Epithelial cell of esophagus (primary cell): Measurements from ENCODE around the gene GJB6.
A peak's percentile ranks its signal among the peaks of the same experiment; 100 is the strongest.

ENCODE experiments used
- DNase-seq: peaks from one replicate; pipeline ENCODE4 v3.0.0; 2010; ENCODE audit warnings: low read depth
- H3K4me3 ChIP-seq: 2 replicates; pipeline ENCODE4 v1.5.1; 2011; ENCODE audit warnings: mild to moderate bottlenecking, low read length, control low read depth
- TF ChIP-seq, protein P1 (sequence below): IDR thresholded peaks from 2 replicates; pipeline ENCODE4 v1.5.1; 2011; ENCODE audit warnings: low read depth, mild to moderate bottlenecking, low read length, control low read depth, inconsistent platforms; ENCODE audit not compliant: insufficient read depth; ENCODE audit errors: missing control alignments

The GJB6 gene

DNA sequence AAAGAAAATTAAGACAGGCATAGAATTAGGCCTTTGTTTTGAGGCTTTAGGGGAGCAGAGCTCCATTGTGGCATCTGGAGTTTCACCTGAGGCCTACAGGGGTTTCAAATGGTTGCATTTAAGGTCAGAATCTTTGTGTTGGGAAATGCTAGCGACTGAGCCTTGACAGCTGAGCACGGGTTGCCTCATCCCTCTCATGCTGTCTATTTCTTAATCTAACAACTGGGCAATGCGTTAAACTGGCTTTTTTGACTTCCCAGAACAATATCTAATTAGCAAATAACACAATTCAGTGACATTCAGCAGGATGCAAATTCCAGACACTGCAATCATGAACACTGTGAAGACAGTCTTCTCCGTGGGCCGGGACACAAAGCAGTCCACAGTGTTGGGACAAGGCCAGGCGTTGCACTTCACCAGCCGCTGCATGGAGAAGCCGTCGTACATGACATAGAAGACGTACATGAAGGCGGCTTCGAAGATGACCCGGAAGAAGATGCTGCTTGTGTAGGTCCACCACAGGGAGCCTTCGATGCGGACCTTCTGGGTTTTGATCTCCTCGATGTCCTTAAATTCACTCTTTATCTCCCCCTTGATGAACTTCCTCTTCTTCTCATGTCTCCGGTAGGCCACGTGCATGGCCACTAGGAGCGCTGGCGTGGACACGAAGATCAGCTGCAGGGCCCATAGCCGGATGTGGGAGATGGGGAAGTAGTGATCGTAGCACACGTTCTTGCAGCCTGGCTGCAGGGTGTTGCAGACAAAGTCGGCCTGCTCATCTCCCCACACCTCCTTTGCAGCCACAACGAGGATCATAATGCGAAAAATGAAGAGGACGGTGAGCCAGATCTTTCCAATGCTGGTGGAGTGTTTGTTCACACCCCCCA lies 43.2 kb downstream of the GJB6 start:
- DNase-seq = no peak
- no peak overlapping the region for H3K4me3 ChIP-seq
- TF ChIP-seq, protein P1, sequence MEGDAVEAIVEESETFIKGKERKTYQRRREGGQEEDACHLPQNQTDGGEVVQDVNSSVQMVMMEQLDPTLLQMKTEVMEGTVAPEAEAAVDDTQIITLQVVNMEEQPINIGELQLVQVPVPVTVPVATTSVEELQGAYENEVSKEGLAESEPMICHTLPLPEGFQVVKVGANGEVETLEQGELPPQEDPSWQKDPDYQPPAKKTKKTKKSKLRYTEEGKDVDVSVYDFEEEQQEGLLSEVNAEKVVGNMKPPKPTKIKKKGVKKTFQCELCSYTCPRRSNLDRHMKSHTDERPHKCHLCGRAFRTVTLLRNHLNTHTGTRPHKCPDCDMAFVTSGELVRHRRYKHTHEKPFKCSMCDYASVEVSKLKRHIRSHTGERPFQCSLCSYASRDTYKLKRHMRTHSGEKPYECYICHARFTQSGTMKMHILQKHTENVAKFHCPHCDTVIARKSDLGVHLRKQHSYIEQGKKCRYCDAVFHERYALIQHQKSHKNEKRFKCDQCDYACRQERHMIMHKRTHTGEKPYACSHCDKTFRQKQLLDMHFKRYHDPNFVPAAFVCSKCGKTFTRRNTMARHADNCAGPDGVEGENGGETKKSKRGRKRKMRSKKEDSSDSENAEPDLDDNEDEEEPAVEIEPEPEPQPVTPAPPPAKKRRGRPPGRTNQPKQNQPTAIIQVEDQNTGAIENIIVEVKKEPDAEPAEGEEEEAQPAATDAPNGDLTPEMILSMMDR = peak; percentile 40

DNA sequence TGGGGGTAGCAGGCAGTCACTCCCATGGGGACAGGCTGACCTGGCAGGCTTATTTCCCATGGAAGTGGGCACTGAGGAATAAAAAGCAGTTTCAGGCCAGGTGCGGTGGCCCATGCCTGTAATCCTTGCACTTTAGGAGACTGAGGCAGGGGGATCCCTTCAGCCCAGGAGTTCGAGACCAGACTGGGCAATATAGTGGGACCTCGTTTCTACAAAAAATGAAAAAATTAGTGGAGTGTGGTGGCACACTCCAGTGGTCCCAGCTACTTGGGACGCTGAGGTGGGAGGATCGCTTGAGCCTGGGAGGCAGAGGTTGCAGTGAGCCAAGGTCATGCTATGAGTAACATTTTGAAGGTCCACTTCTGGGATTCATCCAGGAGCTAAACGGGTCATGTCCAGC lies 45.3 kb downstream of the GJB6 start:
- no peak overlapping the region for H3K4me3 ChIP-seq
- TF ChIP-seq, protein P1 = no peak
- no peak for DNase-seq

DNA sequence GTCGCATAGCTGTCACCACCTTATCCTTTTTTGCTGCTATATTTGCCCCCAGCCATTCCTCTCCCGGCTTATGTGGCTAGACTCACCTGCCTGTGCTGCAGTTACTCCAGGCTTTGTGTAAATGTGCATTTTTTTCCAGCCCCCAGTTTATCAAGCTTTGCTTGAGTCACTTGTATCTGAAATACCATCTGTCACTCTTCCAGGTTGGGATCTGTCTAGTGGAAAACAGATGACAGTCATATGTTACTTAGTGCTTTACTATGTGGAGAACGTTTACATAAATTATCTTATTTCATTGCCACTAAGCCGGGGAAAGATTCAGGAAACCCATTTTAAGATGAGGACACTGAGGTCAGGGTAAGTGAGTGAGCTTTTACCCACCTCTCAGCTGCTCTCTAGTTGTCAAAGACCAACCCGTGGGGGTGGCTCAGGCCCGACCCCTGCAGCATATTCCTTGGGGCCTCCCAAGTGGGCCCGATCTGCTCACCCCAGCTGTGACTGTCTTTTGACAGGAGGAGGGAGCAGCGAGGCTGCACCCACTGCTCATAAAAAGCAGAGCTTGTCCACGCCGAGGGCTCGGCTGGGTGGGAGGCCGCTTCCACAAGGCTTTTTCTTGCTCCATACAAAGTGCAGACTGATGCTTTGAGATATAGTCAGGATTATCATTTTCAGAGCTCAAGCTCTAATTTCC lies 46.6 kb downstream of the GJB6 start:
- no peak overlapping the region for H3K4me3 ChIP-seq
- DNase-seq = no peak
- TF ChIP-seq, protein P1 = no peak

DNA sequence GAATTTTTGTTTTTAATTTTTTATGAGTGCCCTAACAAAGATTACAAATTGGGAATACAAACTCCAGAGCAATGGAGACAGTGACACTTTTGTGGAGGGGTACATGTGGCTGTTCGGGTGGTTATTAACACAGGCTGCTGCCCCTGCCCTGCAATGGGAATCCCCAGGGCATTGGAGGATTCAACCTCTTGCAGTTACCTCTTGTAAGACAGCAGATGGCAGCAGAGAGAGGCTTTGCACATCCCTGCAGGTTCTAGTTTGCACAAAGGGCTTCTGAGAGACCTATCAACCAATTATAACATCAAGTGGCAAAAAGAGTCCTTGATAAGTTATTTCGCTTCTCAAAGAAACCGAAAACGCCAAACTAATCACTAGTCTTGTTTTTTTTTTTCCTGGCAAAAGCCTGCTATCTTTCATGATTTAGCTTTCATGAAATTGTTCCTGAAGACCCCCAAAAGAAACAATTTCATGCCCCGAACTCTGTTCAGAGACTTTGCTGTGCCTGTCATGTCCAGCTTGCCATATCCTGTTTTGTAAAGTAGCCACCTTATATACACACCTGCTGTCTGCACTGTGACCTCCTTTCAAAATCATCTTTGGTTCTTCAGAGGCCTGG lies 49.8 kb downstream of the GJB6 start:
- no peak overlapping the region for H3K4me3 ChIP-seq
- TF ChIP-seq, protein P1 = peak; percentile 98
- peak; percentile 81 for DNase-seq

DNA sequence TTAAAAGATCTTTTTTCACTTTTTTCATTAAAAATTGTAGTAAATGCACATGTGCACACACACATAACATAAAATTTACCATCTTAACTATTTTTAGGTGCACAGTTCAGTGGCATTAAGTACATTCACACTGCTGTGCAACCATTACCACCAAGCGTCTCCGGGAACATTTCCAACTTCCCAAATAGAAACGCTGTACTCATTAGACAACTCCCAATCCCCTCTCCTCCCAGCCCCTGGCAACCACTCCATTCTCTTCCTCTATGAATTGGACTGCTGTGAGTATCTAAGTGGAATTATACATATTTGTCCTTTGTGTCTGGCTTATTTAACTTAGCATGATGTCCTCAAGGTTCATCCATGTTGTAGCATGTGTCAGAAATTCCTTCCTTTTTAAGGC lies 50.9 kb downstream of the GJB6 start:
- TF ChIP-seq, protein P1 = no peak
- no peak for DNase-seq

GRCh38 chr13:20178156-20178555 lies 54.0 kb downstream of the GJB6 start:
- no peak overlapping the region for H3K4me3 ChIP-seq
- TF ChIP-seq, protein P1 = no peak
- peak; percentile 73 for DNase-seq

More for the DNA sequence above, 50.9 kb downstream of the GJB6 start:
- H3K4me3 ChIP-seq = no peak overlapping the region
